ENCODE data around the gene JMJD4.

Gene JMJD4

DNA sequence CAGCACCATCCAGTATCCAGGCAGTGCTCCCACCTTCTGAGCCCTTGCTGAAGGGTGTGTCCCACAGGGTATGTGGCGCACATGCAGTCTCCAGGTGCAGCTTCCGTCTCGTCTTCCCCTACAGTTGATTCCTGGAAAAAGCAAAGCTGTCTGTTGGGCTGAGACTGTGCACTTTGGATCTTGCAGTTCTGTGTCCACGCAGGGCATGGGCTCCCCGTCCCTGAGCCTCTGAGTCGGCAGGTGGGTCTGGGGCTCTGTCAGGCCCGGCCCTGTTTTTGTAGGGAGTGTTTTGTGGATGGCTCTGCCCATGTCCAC lies 33.0 kb upstream of the JMJD4 start:
- no peak for DNase-seq

DNA sequence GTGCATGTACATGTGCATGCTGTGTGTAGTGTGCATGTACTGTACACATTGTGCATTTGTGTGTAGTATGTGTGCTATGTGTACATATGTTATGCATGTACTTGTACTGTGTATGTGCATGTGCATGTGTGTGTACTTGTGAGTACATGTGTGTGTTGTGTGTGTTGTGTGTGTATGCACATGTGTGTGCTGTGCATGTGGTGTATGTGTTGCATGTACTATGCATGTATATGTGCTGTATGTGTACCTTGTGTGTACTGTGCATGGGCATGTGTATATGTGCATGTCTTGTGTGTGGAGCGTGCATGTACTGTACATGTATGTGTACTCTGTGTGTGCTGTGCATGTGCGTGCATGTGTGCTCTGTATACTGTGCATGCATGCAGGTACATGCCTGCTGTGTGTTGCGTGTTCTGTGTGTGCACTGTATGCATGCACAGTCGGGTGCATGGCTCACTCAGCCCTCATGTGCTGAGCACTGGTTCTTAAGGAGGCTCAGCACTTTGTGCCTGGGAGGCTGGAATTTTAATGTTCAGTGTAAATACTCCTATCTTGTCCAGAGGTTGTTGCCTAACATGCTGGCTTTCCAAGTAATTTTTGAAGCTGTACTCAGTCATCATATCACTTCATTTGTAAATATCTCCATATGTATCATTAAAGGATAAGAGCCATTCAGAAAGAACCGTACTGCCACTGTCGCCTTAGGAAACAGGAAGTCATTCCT lies 32.5 kb upstream of the JMJD4 start:
- no peak for DNase-seq

DNA sequence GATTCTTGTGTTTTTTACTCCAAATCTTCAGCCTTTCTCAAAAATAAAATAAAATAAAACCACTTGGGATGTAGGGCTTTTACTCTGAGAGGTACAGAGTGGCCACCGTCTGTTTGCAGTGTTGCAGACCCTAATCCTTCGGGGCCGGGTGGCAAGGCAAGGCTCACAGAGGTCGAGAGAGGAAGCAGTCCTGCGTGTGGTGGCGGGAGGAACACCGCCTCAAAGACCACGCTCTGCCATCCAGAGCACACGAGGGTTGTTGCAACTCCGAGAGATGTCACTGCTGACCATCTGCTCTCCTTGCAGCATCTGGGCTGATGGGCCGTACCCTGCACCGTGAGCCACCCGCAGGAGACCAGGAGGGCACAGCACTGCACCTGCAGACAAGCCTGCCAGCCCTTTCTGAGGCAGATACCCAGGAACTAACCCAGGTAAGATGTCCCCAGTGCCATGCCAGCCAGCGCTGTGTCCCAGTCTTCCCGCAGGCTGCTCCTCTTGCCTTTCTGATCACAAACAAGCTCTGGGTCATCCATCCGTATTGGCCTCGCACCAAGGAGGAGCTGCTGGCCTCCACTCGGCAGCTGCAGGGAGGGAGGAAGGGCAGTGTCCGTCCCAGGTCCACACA lies 31.7 kb upstream of the JMJD4 start:
- DNase-seq, result no peak

GRCh38 chr1:227766015-227766634 lies 31.0 kb upstream of the JMJD4 start:
- DNase-seq, result peak; percentile 73

- no peak for DNase-seq
Observed at GRCh38 chr1:227765261-227766014, 30.3 kb upstream of the JMJD4 start.

- no peak for DNase-seq
Observed at GRCh38 chr1:227764019-227764391, 28.9 kb upstream of the JMJD4 start.

DNA sequence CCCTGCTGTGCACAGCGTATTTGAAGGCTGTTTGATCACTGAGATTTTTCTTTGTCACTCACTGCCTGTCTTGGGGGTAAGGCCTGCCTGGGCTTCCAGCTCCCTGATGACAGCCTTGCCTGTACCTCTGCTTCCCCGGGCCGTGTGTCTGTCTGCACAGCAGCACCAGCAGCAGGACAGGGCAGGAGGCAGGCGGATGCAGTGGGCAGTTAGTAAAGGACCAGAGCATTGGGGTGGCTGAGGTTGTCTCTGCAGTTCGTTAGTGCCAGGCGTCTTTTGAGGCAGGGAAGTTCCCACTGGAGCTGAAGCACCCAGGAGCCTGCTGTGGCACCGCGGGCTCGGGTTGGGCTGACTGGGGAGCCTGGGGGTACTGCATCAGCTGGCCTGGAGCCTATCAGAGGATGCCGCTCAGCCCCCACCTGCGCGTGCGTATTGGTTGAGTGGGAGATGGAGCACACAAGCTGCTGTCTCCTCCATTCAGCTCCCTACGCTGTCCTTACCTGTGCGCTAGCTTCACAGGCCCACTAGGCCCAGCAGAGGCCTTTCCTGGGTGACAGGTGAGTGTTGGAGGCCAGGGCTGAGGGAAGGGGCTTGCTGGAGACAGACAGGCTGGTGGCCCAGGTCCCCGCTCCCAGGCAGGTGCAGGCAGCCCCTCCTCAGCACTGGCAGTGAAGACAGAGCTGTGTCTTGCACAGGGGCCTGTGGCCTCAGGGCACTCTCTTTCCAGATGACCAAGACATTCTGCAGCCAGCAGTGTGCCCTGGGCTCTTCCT lies 28.3 kb upstream of the JMJD4 start:
- DNase-seq, result no peak

- peak; percentile 66 for DNase-seq
Observed at GRCh38 chr1:227762231-227762911, 27.3 kb upstream of the JMJD4 start.

- no peak for DNase-seq
Observed at GRCh38 chr1:227761621-227762230, 26.6 kb upstream of the JMJD4 start.

GRCh38 chr1:227760377-227760776 lies 25.3 kb upstream of the JMJD4 start:
- no peak for DNase-seq

- no peak for DNase-seq
Observed at GRCh38 chr1:227759341-227760300, 24.5 kb upstream of the JMJD4 start.

DNA sequence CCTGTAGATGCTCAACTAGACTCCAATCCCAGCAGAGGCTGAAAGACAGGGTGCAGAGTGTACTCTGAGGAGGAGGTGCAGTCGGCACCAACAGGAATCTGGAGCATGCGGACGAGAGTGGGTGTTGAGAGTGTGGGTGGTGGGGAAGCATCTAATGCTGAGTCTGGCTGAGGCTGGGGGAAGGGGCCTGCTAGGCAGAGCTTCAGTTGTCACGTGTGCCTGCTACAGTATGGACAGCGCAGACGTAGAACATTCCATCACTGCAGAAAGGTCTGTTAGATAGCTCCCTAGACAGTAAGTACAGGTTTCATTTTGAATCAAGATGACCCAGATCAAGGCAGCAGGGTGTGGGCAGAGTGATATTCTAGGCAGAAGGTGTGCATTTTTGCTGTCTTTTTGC lies 23.3 kb upstream of the JMJD4 start:
- DNase-seq, result no peak

GRCh38 chr1:227757781-227758180 lies 22.7 kb upstream of the JMJD4 start:
- DNase-seq, result no peak

GRCh38 chr1:227756172-227756959 lies 21.3 kb upstream of the JMJD4 start:
- no peak for DNase-seq

DNA sequence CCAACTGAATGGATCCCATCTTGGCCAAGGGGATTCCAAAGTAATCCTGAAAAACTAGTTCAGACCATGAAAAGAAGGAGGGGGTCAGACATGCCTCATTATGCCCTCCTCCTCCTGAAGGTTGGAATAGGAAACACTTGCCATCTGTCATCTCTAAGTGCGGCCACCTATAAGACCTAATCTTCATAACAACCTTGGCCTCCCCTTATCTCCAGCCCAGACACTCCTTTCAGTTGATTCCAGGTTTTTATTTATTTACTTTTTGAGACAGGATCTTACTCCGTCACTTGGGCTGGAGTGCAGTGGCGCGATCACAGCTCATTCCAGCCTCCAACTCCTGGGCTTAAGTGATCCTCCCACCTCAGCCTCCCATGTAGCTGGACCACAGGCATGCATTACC lies 19.9 kb upstream of the JMJD4 start:
- DNase-seq, result no peak

DNA sequence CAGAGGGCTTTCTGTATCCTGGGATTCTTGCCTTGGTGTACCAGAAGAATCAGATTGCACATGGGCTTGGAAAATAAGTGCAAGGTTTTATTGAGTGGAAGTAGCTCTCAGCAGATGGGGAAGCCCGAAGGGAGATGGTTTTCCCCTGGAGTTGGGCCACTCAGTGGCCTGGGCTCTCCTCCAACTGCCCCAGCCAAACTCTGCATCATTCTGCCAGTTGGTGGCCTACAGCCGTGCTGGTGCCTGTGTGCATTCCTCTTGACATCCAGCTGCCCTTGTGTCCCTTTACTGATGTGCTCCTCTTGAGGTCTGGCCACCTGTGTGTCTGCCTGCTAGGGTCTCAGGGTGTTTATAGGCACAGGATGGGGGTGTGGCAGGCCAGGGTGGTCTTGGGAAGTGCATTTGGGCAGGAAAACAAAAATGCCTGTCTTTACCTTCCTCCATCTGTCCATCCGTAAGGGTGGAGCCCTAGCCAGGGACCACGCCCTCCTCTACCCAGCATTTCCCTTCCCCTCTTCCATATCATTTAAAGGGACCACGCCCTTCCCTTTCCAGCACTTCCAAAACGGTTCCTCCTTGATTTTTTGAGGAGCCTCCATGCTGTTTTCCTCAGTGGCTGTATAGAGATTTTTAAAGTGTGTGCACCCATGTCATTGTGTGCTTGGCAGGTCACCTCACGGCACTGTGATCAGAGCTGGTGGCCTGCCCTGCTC lies 19.1 kb upstream of the JMJD4 start:
- DNase-seq, result no peak

DNA sequence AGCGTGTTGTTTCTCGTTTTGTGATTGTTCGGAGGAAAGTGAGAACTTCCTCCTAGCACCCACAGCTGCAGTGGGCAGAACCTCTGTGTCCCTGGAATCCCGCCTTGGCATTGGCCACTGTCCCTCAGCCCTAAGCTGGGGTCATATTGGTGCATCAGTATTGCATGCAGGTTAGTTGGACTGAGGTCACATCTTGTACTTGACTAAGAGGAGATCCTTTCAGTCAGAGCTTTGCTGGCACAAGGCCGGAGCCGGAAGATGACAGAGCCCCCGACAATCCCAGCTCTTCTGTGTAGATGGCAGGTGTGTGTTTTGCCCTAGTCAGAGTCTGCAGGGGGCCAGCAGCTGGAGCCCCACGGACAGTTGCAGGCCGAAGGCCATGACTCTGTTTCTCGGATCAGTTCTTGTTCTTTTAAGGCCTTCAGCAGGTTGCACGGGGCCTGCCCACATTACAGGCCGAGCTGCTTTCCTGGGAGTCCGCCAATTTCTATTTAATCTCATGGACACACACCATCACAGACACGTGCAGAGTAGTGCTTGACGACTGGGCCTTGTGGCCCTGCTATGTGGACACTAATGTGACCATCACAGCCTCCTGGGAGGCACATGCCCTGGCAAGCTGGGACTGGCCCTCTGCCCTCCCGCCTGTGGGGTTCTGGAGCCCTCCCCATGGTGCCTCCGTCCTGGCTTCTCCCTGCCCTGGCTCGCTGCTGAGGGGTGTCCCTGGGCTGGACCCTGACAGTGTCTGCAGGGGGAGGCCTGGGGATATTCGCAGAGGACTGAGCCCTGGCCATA lies 15.0 kb upstream of the JMJD4 start:
- no peak for DNase-seq

GRCh38 chr1:227749225-227749624 lies 14.1 kb upstream of the JMJD4 start:
- no peak for DNase-seq
